Measurements from ENCODE around the gene ITPKC. TPM values are rescaled to one million over a fixed set of nuclear protein-coding genes. Genes with fewer than 3 reads are reported as not detected.
A peak's percentile ranks its signal among the peaks of the same experiment; 100 is the strongest.

The ITPKC gene
- total and polyA plus RNA-seq, 9 of the 15 experiments (the other 6 are each of a cell fraction or from before 2014, with no cell fraction given) = 0.08 to 9.3 (median 5.8) TPM

DNA sequence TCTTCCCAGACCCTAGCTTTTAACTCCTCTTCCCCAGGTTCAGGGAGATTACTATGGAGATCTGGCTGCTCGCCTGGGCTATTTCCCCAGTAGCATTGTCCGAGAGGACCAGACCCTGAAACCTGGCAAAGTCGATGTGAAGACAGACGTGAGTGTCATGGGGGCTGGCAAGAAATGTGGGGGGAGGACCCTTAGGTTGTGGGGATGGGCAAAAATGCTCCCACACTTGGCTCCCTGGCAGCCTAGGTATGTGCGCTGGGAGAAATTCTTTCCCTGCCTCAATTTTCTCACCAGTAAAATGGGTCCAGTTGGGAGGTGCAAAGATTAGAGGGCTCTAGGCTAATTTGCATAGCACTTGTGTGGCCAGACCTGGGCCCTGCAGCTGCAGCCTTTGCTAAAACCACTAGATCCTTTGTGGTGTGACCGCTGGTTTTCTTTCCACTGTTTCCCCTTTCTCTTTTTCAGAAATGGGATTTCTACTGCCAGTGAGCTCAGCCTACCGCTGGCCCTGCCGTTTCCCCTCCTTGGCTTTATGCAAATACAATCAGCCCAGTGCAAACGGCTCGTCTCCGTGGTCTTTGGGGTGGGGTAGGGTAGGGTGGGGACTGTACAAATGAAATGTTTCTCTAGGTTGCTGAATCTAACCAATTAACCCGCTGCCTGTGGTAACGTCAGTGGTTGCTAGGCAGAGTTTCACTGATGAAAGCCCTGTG lies 60.2 kb downstream of the ITPKC start (continued):
- TF ChIP-seq ZNF197 (CRISPR knock-in tag; IDR thresholded peaks at IDR 0.05; ENCODE audit: low read depth) (no peak), XRCC3 (IDR thresholded peaks at IDR 0.05) (no peak), RBM39 (optimal IDR thresholded peaks at IDR 0.05; ENCODE audit: low read depth, low read length) (no peak), BCOR (IDR thresholded peaks at IDR 0.05) (peak; percentile 99), ZBTB7A (IDR thresholded peaks at IDR 0.05; ENCODE audit: borderline replicate concordance, control insufficient read depth, low read depth, low read length) (peak; percentile 77), ZNF24 (IDR thresholded peaks at IDR 0.05) (peak; percentile 67), EWSR1 (IDR thresholded peaks at IDR 0.05; ENCODE audit: borderline replicate concordance, low read depth, partially characterized antibody) (no peak), NFATC3 (IDR thresholded peaks at IDR 0.05) (no peak), ADNP (tag; IDR thresholded peaks at IDR 0.05) (peak; percentile 95), DMBX1 (CRISPR knock-in tag; IDR thresholded peaks at IDR 0.05; ENCODE audit: borderline replicate concordance) (no peak), PML (IDR thresholded peaks at IDR 0.05; ENCODE audit: low read length) (no peak), TBL1XR1 (IDR thresholded peaks at IDR 0.05; ENCODE audit: low read length in 2 of 2) (no peak), EP400 (IDR thresholded peaks at IDR 0.05) (peak; percentile 81), KAT7 (CRISPR knock-in tag; IDR thresholded peaks at IDR 0.05; ENCODE audit: borderline replicate concordance) (0 out of 2 replicates have a peak, but pooled peaks have one; percentile 63), KLF13 (tag; IDR thresholded peaks at IDR 0.05; ENCODE audit: borderline replicate concordance, low read depth) (no peak), HDGF (IDR thresholded peaks at IDR 0.05) (peak; percentile 90), L3MBTL2 (IDR thresholded peaks at IDR 0.05) (no peak), TEAD2 (tag; IDR thresholded peaks at IDR 0.05) (no peak), EP300 (IDR thresholded peaks at IDR 0.05; ENCODE audit: low read length) (no peak; the same call in 1 of the 2 replicates), RFX1 (IDR thresholded peaks at IDR 0.05) (peak; percentile 40), CREB1 (IDR thresholded peaks at IDR 0.05) (peak; percentile 89), CREB1 (CRISPR knock-in tag; IDR thresholded peaks at IDR 0.05) (peak; percentile 93), ZFP36 (IDR thresholded peaks at IDR 0.05; ENCODE audit: low read depth, low read length, partially characterized antibody) (no peak), COPS2 (conservative IDR thresholded peaks at IDR 0.05) (no peak)
- TF ChIP-seq, protein P1, sequence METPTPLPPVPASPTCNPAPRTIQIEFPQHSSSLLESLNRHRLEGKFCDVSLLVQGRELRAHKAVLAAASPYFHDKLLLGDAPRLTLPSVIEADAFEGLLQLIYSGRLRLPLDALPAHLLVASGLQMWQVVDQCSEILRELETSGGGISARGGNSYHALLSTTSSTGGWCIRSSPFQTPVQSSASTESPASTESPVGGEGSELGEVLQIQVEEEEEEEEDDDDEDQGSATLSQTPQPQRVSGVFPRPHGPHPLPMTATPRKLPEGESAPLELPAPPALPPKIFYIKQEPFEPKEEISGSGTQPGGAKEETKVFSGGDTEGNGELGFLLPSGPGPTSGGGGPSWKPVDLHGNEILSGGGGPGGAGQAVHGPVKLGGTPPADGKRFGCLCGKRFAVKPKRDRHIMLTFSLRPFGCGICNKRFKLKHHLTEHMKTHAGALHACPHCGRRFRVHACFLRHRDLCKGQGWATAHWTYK (CRISPR knock-in tag; IDR thresholded peaks at IDR 0.05) = no peak
- TF ChIP-seq, protein P2, sequence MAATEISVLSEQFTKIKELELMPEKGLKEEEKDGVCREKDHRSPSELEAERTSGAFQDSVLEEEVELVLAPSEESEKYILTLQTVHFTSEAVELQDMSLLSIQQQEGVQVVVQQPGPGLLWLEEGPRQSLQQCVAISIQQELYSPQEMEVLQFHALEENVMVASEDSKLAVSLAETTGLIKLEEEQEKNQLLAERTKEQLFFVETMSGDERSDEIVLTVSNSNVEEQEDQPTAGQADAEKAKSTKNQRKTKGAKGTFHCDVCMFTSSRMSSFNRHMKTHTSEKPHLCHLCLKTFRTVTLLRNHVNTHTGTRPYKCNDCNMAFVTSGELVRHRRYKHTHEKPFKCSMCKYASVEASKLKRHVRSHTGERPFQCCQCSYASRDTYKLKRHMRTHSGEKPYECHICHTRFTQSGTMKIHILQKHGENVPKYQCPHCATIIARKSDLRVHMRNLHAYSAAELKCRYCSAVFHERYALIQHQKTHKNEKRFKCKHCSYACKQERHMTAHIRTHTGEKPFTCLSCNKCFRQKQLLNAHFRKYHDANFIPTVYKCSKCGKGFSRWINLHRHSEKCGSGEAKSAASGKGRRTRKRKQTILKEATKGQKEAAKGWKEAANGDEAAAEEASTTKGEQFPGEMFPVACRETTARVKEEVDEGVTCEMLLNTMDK (IDR thresholded peaks at IDR 0.05; ENCODE audit: borderline replicate concordance, insufficient read depth, low read depth, low read length, poor library complexity, severe bottlenecking) = no peak
- TF ChIP-seq, protein P3, sequence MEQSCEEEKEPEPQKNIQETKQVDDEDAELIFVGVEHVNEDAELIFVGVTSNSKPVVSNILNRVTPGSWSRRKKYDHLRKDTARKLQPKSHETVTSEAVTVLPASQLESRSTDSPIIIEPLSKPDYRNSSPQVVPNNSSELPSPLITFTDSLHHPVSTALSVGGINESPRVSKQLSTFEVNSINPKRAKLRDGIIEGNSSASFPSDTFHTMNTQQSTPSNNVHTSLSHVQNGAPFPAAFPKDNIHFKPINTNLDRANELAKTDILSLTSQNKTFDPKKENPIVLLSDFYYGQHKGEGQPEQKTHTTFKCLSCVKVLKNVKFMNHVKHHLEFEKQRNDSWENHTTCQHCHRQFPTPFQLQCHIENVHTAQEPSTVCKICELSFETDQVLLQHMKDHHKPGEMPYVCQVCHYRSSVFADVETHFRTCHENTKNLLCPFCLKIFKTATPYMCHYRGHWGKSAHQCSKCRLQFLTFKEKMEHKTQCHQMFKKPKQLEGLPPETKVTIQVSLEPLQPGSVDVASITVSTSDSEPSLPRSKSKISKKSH (CRISPR knock-in tag; IDR thresholded peaks at IDR 0.05) = no peak
